Endothelial cell of umbilical vein (primary cell): ENCODE measurements around the gene USH1C. TPM values are rescaled to one million over a fixed set of nuclear protein-coding genes. Genes with fewer than 3 reads are reported as not detected.

Source experiments
- BruUV-seq: library from RNA; stranded (reverse); fragments of 400-500 nt; replicated peaks from 2 replicates; lab custom pipeline; 2021; lab: Mats Ljungman, UMichigan
- CTCF ChIA-PET: fragments of 300-600, 350-600 bp; sonication (Branson Sonifier 250); formaldehyde crosslinking; loops from one replicate; lab custom pipeline; 2021; ENCODE audit warnings: antibody characterized with exemption, inconsistent platforms; lab: Charles Lee
- POLR2A ChIA-PET: fragments of 300-600, 350-600 bp; sonication (Branson Sonifier 250); formaldehyde crosslinking; loops from one replicate; lab custom pipeline; 2021; ENCODE audit warnings: antibody characterized with exemption, inconsistent platforms; lab: Charles Lee
- DNase-seq: peaks from one replicate; pipeline ENCODE4 v3.0.0-alpha.2; 2011; ENCODE audit warnings: low read depth, low spot score
- FAIRE-seq: peaks from 2 replicates; lab custom pipeline; 2011; peaks lifted over from hg19 to GRCh38; lab: Jason Lieb, UNC
- H2AFZ ChIP-seq: 2 replicates; pipeline ENCODE4 v1.6.0; 2012; ENCODE audit warnings: low read depth, low read length, control low read depth, inconsistent platforms
- H3K27ac ChIP-seq: 2 replicates; pipeline ENCODE4 v1.5.1; 2011; ENCODE audit warnings: low read depth, mild to moderate bottlenecking, control low read depth, low read length, moderate library complexity; ENCODE audit not compliant: insufficient read depth
- H3K27me3 ChIP-seq, 2 experiments: 2 replicates each; pipeline versions ENCODE4 v1.6.0 to v1.6.1; 2011; ENCODE audit warnings: low read length in 2 of 2, mixed read lengths in 1 of 2; ENCODE audit not compliant: control insufficient read depth in 2 of 2, insufficient read depth in 2 of 2
- H3K36me3 ChIP-seq, 2 experiments: 2 replicates in 1 of 2; 3 replicates in 1 of 2; pipeline ENCODE4 v1.5.1; 2011; ENCODE audit warnings: low read length in 2 of 2, mild to moderate bottlenecking in 1 of 2, moderate library complexity in 1 of 2; ENCODE audit not compliant: control insufficient read depth in 2 of 2, insufficient read depth in 2 of 2; ENCODE audit errors: extremely low read depth in 1 of 2
- H3K4me1 ChIP-seq: 3 replicates; pipeline ENCODE4 v1.5.1; 2011; ENCODE audit warnings: mild to moderate bottlenecking, low read length; ENCODE audit not compliant: control insufficient read depth, insufficient read depth; ENCODE audit errors: extremely low read depth
- H3K4me2 ChIP-seq: 2 replicates; pipeline ENCODE4 v1.6.1; 2011; ENCODE audit warnings: low read length, control low read depth, mixed read lengths; ENCODE audit not compliant: insufficient read depth
- H3K4me3 ChIP-seq, 3 experiments: fragments of 200-600 bp in 1 of 3; sonication (generic), shearing (Covaris generic) in 1 of 3; replicated peaks in 1 of 3; 2 replicates each; pipeline ENCODE4 v1.5.1; 2011 to 2016; ENCODE audit warnings: control low read depth in 3 of 3, low read length in 3 of 3, mild to moderate bottlenecking in 2 of 3, inconsistent platforms in 1 of 3, low read depth in 1 of 3, moderate library complexity in 1 of 3; ENCODE audit not compliant: insufficient read depth in 1 of 3
- H3K79me2 ChIP-seq: 2 replicates; pipeline ENCODE4 v1.6.0; 2012; ENCODE audit warnings: low read length, inconsistent platforms; ENCODE audit not compliant: control insufficient read depth, insufficient read depth
- H3K9ac ChIP-seq: replicated peaks from 2 replicates; pipeline ENCODE3; 2011; ENCODE audit warnings: low read length, control low read depth; ENCODE audit not compliant: insufficient read depth; ENCODE audit errors: extremely low read depth
- H3K9me1 ChIP-seq: replicated peaks from 3 replicates; pipeline ENCODE4 v1.6.0; 2011; ENCODE audit warnings: mild to moderate bottlenecking, low read length; ENCODE audit not compliant: control insufficient read depth, insufficient read depth; ENCODE audit errors: extremely low read depth
- H3K9me3 ChIP-seq: replicated peaks from 2 replicates; pipeline ENCODE4 v1.5.1; 2012; ENCODE audit warnings: low read length, inconsistent platforms; ENCODE audit not compliant: control insufficient read depth, insufficient read depth
- H4K20me1 ChIP-seq: replicated peaks from 2 replicates; pipeline ENCODE3; 2011; ENCODE audit warnings: mild to moderate bottlenecking, low read length; ENCODE audit not compliant: control insufficient read depth, insufficient read depth; ENCODE audit errors: extremely low read depth
- CTCF ChIP-seq, 2 donors: IDR thresholded peaks; 1 replicate in 1 of 2; 2 replicates in 1 of 2; pipeline ENCODE4 v1.5.1; 2011; ENCODE audit warnings: low read length in 2 of 2, mild to moderate bottlenecking in 2 of 2, moderate library complexity in 2 of 2, control low read depth in 1 of 2, inconsistent platforms in 1 of 2, low read depth in 1 of 2; ENCODE audit not compliant: insufficient read depth in 1 of 2; ENCODE audit errors: extremely low read depth in 1 of 2
- EZH2 ChIP-seq: IDR thresholded peaks from 2 replicates; pipeline ENCODE4 v1.6.1; 2012; ENCODE audit warnings: borderline replicate concordance, low read depth, mild to moderate bottlenecking, moderate library complexity, low read length, inconsistent platforms; ENCODE audit not compliant: severe bottlenecking
- FOS ChIP-seq: IDR thresholded peaks from 2 replicates; pipeline ENCODE4 v1.6.1; 2011; ENCODE audit warnings: mild to moderate bottlenecking, low read length, moderate library complexity, borderline replicate concordance; ENCODE audit not compliant: insufficient read depth
- GATA2 ChIP-seq: IDR thresholded peaks from 2 replicates; pipeline ENCODE4 v1.7.0; 2011; ENCODE audit warnings: low read depth, mild to moderate bottlenecking, moderate library complexity, mixed read lengths, low read length; ENCODE audit not compliant: insufficient read length, insufficient read depth
- JUN ChIP-seq: IDR thresholded peaks from 2 replicates; pipeline ENCODE4 v1.6.1; 2011; ENCODE audit warnings: borderline replicate concordance, low read depth; ENCODE audit not compliant: insufficient read length, insufficient read depth
- MAX ChIP-seq: IDR thresholded peaks from 2 replicates; pipeline ENCODE4 v1.6.1; 2011; ENCODE audit not compliant: insufficient read depth, insufficient read length
- MYC ChIP-seq: IDR thresholded peaks from one replicate; pipeline ENCODE4 v1.6.1; 2011; ENCODE audit warnings: mild to moderate bottlenecking, low read depth, low read length
- POLR2A ChIP-seq: IDR thresholded peaks from 2 replicates; pipeline ENCODE4 v1.6.1; 2012; ENCODE audit warnings: low read depth, mild to moderate bottlenecking, control low read depth, low read length
- POLR2AphosphoS5 ChIP-seq: IDR thresholded peaks from 2 replicates; pipeline ENCODE4 v1.6.1; 2012; ENCODE audit warnings: low read depth, mild to moderate bottlenecking, control low read depth, low read length, moderate library complexity; ENCODE audit not compliant: insufficient read depth
- dilution Hi-C: fragments of 300-500 bp; cut with MboI; formaldehyde crosslinking; loops from one replicate; pipeline ENCODE4 v1.15.0; 2019; ENCODE audit warnings: low sequenced_read_pairs; ENCODE audit not compliant: extremely low pct_ligation_motif_present
- intact Hi-C: fragments of 100-400 bp; cut with micrococcal nuclease; formaldehyde crosslinking; loops from one replicate; pipeline ENCODE4 v1.10.0; 2022
- polyA plus RNA-seq, 4 experiments: library from polyadenylated mRNA; depleted of rRNA in 3 of 4; stranded (reverse) in 3 of 4; unstranded in 1 of 4; fragments of >200 nt; gene quantifications; 2 replicates each; pipeline versions ENCODE4 v1.2.1 to v1.2.3, GENCODE V29; 2011 to 2012; ENCODE audit warnings: missing spikeins in 1 of 4
- total RNA-seq: library from RNA; stranded (reverse); gene quantifications from 2 replicates; pipeline ENCODE4 v1.2.3, GENCODE V29; 2021

USH1C gene
- total and polyA plus RNA-seq, 2 donors (not counting 3 experiments of a cell fraction or from before 2014, with no cell fraction given): not detected

DNA sequence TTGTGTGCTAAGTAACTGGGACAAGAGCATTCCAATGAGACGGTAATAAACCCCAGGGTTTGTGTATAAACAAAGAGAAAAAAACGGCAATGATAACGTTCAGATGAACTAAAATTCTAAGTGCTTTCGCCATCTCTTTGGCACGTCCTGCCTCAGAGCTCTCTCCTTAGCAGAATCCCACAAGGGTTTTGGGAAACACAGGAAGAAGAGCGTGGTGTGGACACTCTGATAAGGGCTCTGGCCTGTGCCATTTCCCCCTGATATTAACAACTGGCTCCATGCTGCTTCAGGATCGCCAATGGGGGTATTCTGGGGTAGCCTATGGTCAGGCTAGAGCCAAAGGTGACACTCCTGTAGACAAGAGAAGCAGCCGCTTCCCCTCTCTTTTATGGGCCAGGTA is 85.9 kb downstream of the USH1C start:
- intact Hi-C loops: no loop called here
- Histone ChIP-seq H4K20me1 (no peaks in the 10 kb centered on the region), H3K4me3 (no peak overlapping the region), H3K4me1 (no peaks in the 10 kb centered on the region), H3K79me2 (no peaks in the 10 kb centered on the region), H3K36me3 (no peaks in the 10 kb centered on the region), H3K9me1 (no peaks in the 10 kb centered on the region), H3K27ac (no peak overlapping the region), H3K4me2 (no peak overlapping the region), H3K27me3 (peaks cover 6 to 11% of the 10 kb centered on the region in 2 experiments), H2AFZ (no peak overlapping the region), H3K9ac (no peak overlapping the region), H3K9me3 (no peaks in the 10 kb centered on the region)
- dilution Hi-C loops: no loop called here
- DNase-seq: no peak
- CTCF ChIA-PET: no interaction called here
- no TSS peak for BruUV-seq
- no peak for FAIRE-seq
- POLR2A ChIA-PET: no interaction called here
- TF ChIP-seq POLR2AphosphoS5: no peak
- TF ChIP-seq CTCF (IDR thresholded peaks at IDR 0.05; ENCODE audit: extremely low read depth in 1 of 2, insufficient read depth in 1 of 2, low read depth in 1 of 2, low read length in 2 of 2): no peak
- TF ChIP-seq MAX: no peak
- no peak for TF ChIP-seq EZH2
- TF ChIP-seq MYC: no peak
- no peak for TF ChIP-seq FOS
- TF ChIP-seq JUN: no peak
- TF ChIP-seq POLR2A: no peak
- TF ChIP-seq GATA2: no peak
